Mesothelial cell of epicardium (in vitro differentiated cells): ENCODE measurements around the gene NFAT5. TPM values are rescaled to one million over a fixed set of nuclear protein-coding genes. Genes with fewer than 3 reads are reported as not detected.
"Not testable (repeated sequence)": the region's sequence is repeated elsewhere in the genome, so short reads cannot be mapped to it uniquely, and the experiment has no call there.

Experiments used
- DNase-seq, 2 experiments: peaks; one replicate each; pipeline ENCODE4 v3.0.0; 2021; ENCODE audit warnings: low spot score in 2 of 2; ENCODE audit not compliant: unreplicated experiment in 2 of 2
- H3K27ac Mint-ChIP-seq: 2 replicates; pipeline ENCODE4 v1.8.0; 2021; ENCODE audit warnings: mixed read lengths
- H3K27me3 Mint-ChIP-seq: 2 replicates; pipeline ENCODE4 v1.8.0; 2021; ENCODE audit warnings: low read depth, mixed read lengths
- H3K36me3 Mint-ChIP-seq: 2 replicates; pipeline ENCODE4 v1.8.0; 2021; ENCODE audit warnings: mixed read lengths
- H3K4me1 Mint-ChIP-seq: 2 replicates; pipeline ENCODE4 v1.8.0; 2021; ENCODE audit warnings: mixed read lengths
- H3K4me3 Mint-ChIP-seq: 2 replicates; pipeline ENCODE4 v1.8.0; 2021; ENCODE audit warnings: mild to moderate bottlenecking, moderate library complexity, mixed read lengths
- H3K9me3 Mint-ChIP-seq: 2 replicates; pipeline ENCODE4 v1.8.0; 2021; ENCODE audit warnings: mixed read lengths
- CTCF ChIP-seq: fragments of 200-600 bp; sonication (generic); IDR thresholded peaks from one replicate; pipeline ENCODE4 v1.5.0; 2021; ENCODE audit warnings: antibody characterized with exemption; ENCODE audit not compliant: unreplicated experiment
- total RNA-seq: library from RNA; stranded (reverse); gene quantifications from 3 replicates; pipeline ENCODE4 v1.2.1, GENCODE V29; 2021

Gene NFAT5
- total RNA-seq, 1 donor from 2014 or later: 92.5 TPM

- Mint-ChIP-seq H3K9me3 (peaks cover 6% of the 10 kb centered on the region), H3K4me1 (peaks cover 16% of the 10 kb centered on the region), H3K36me3 (peaks cover 19% of the 10 kb centered on the region), H3K27me3 (no peaks in the 10 kb centered on the region), H3K27ac (peak overlapping the region; percentile 30), H3K4me3 (no peak overlapping the region)
- DNase-seq: no peak
- TF ChIP-seq CTCF: no peak
Observed at GRCh38 chr16:69579783-69580481, 14.2 kb downstream of the NFAT5 start.

GRCh38 chr16:69581297-69581696 is 15.5 kb downstream of the NFAT5 start:
- TF ChIP-seq CTCF: no peak
- Mint-ChIP-seq H3K4me3 (no peak overlapping the region), H3K9me3 (peaks cover 6% of the 10 kb centered on the region), H3K27me3 (no peaks in the 10 kb centered on the region), H3K4me1 (peaks cover 18% of the 10 kb centered on the region), H3K36me3 (peaks cover 22% of the 10 kb centered on the region), H3K27ac (no peak overlapping the region)
- DNase-seq: no peak

GRCh38 chr16:69584493-69584892 is 18.7 kb downstream of the NFAT5 start:
- H3K9me3 Mint-ChIP-seq, H3K27ac Mint-ChIP-seq, H3K4me1 Mint-ChIP-seq, H3K27me3 Mint-ChIP-seq, H3K4me3 Mint-ChIP-seq, DNase-seq: not testable (repeated sequence)
- peaks cover 27% of the 10 kb centered on the region for H3K36me3 Mint-ChIP-seq

- Mint-ChIP-seq H3K9me3 (no peaks in the 10 kb centered on the region), H3K27me3 (no peaks in the 10 kb centered on the region), H3K4me1 (peaks cover 4% of the 10 kb centered on the region), H3K27ac (no peak overlapping the region), H3K36me3 (peaks cover 9% of the 10 kb centered on the region), H3K4me3 (no peak overlapping the region)
- DNase-seq: no peak
- TF ChIP-seq CTCF: no peak
Observed at GRCh38 chr16:69589434-69590269, 23.9 kb downstream of the NFAT5 start.

- H3K27me3 Mint-ChIP-seq: no peaks in the 10 kb centered on the region
- TF ChIP-seq CTCF: no peak
- DNase-seq: no peak
- peaks cover 9% of the 10 kb centered on the region for H3K36me3 Mint-ChIP-seq
- peaks cover 6% of the 10 kb centered on the region for H3K4me1 Mint-ChIP-seq
- no peaks in the 10 kb centered on the region for H3K9me3 Mint-ChIP-seq
- H3K4me3 Mint-ChIP-seq: no peak overlapping the region
- H3K27ac Mint-ChIP-seq: peak overlapping the region; percentile 69
Observed at GRCh38 chr16:69590590-69590989, 24.8 kb downstream of the NFAT5 start.

GRCh38 chr16:69593751-69594255 is 28.0 kb downstream of the NFAT5 start:
- H3K36me3 Mint-ChIP-seq: peaks cover 3% of the 10 kb centered on the region
- TF ChIP-seq CTCF: no peak
- peaks cover 13% of the 10 kb centered on the region for H3K4me1 Mint-ChIP-seq
- H3K27ac Mint-ChIP-seq: no peak overlapping the region
- no peak for DNase-seq
- H3K9me3 Mint-ChIP-seq: no peaks in the 10 kb centered on the region
- H3K27me3 Mint-ChIP-seq: no peaks in the 10 kb centered on the region
- H3K4me3 Mint-ChIP-seq: no peak overlapping the region
